Liver (tissue), 9 donors: Measurements from ENCODE around the gene RTEL1. TPM values are rescaled to one million over a fixed set of nuclear protein-coding genes. Genes with fewer than 3 reads are reported as not detected.

Experiments used
- DNase-seq: peaks from one replicate; pipeline ENCODE4 v3.0.0-alpha.2; 2017; ENCODE audit warnings: low spot score
- H3K27ac ChIP-seq, 2 donors: one replicate each; pipeline ENCODE4 v1.7.0; 2013; ENCODE audit warnings: inconsistent platforms in 2 of 2, low read length in 2 of 2, control low read depth in 1 of 2, low read depth in 1 of 2, mild to moderate bottlenecking in 1 of 2
- H3K27me3 ChIP-seq, 4 donors: one replicate each; pipeline versions ENCODE4 v1.6.1 to v1.7.0; 2013; ENCODE audit warnings: low read length in 3 of 4, inconsistent platforms in 1 of 4, mild to moderate bottlenecking in 1 of 4, moderate library complexity in 1 of 4; ENCODE audit not compliant: control insufficient read depth in 4 of 4, insufficient read depth in 4 of 4
- H3K36me3 ChIP-seq, 4 donors: one replicate each; pipeline versions ENCODE4 v1.6.1 to v1.7.0; 2013; ENCODE audit warnings: low read length in 3 of 4, mild to moderate bottlenecking in 3 of 4, low read depth in 1 of 4, moderate library complexity in 1 of 4; ENCODE audit not compliant: control insufficient read depth in 4 of 4, insufficient read depth in 3 of 4
- H3K4me1 ChIP-seq, 4 donors: one replicate each; pipeline versions ENCODE4 v1.6.1 to v1.7.0; 2013; ENCODE audit warnings: low read length in 3 of 4, mild to moderate bottlenecking in 3 of 4, moderate library complexity in 1 of 4; ENCODE audit not compliant: control insufficient read depth in 4 of 4, insufficient read depth in 4 of 4
- H3K4me3 ChIP-seq, 3 donors: one replicate each; pipeline versions ENCODE4 v1.6.1 to v1.7.0; 2013; ENCODE audit warnings: low read length in 3 of 3, control low read depth in 1 of 3, low read depth in 1 of 3, mild to moderate bottlenecking in 1 of 3
- H3K9ac ChIP-seq, 2 donors: one replicate each; pipeline ENCODE4 v1.7.0; 2013; ENCODE audit warnings: low read length in 2 of 2, mild to moderate bottlenecking in 2 of 2, moderate library complexity in 2 of 2, control low read depth in 1 of 2, low read depth in 1 of 2
- H3K9me3 ChIP-seq, 4 donors: one replicate each; pipeline versions ENCODE4 v1.6.1 to v1.7.0; 2013; ENCODE audit warnings: low read length in 3 of 4; ENCODE audit not compliant: control insufficient read depth in 4 of 4
- EGR1 ChIP-seq, 2 donors: IDR thresholded peaks; 2 replicates each; pipeline ENCODE4 v1.6.1; 2016 to 2018; ENCODE audit warnings: antibody characterized with exemption in 2 of 2, low read depth in 2 of 2
- FOXA1 ChIP-seq: IDR thresholded peaks from 2 replicates; pipeline ENCODE4 v1.6.1; 2016; ENCODE audit warnings: antibody characterized with exemption
- FOXA2 ChIP-seq: IDR thresholded peaks from 2 replicates; pipeline ENCODE4 v1.6.1; 2016; ENCODE audit warnings: antibody characterized with exemption
- GABPA ChIP-seq, 2 donors: IDR thresholded peaks in 1 of 2; conservative IDR thresholded peaks in 1 of 2; 2 replicates each; pipeline ENCODE4 v1.6.1; 2016; ENCODE audit warnings: antibody characterized with exemption in 2 of 2, mild to moderate bottlenecking in 1 of 2, moderate library complexity in 1 of 2
- HNF4A ChIP-seq, 2 donors: conservative IDR thresholded peaks; 2 replicates each; pipeline ENCODE4 v1.6.1; 2016; ENCODE audit warnings: antibody characterized with exemption in 2 of 2, mild to moderate bottlenecking in 2 of 2
- HNF4G ChIP-seq: IDR thresholded peaks from 2 replicates; pipeline ENCODE4 v1.6.1; 2016; ENCODE audit warnings: antibody characterized with exemption
- JUND ChIP-seq, 2 donors: IDR thresholded peaks; 2 replicates each; pipeline ENCODE4 v1.6.1; 2016; ENCODE audit warnings: antibody characterized with exemption in 2 of 2
- MAX ChIP-seq: IDR thresholded peaks from 2 replicates; pipeline ENCODE4 v1.6.1; 2016; ENCODE audit warnings: antibody characterized with exemption
- NR2F2 ChIP-seq: IDR thresholded peaks from 2 replicates; pipeline ENCODE4 v1.6.1; 2016; ENCODE audit warnings: antibody characterized with exemption
- RAD21 ChIP-seq, 2 donors: IDR thresholded peaks; 2 replicates each; pipeline ENCODE4 v1.6.1; 2016; ENCODE audit warnings: antibody characterized with exemption in 2 of 2, mild to moderate bottlenecking in 2 of 2
- REST ChIP-seq: IDR thresholded peaks from 2 replicates; pipeline ENCODE4 v1.6.1; 2016; ENCODE audit warnings: antibody characterized with exemption, mild to moderate bottlenecking
- RXRA ChIP-seq, 2 donors: IDR thresholded peaks; 2 replicates each; pipeline ENCODE4 v1.6.1; 2017 to 2018; ENCODE audit warnings: antibody characterized with exemption in 2 of 2, mild to moderate bottlenecking in 1 of 2
- SP1 ChIP-seq: IDR thresholded peaks from 2 replicates; pipeline ENCODE4 v1.6.1; 2018; ENCODE audit warnings: antibody characterized with exemption, mild to moderate bottlenecking
- TAF1 ChIP-seq: conservative IDR thresholded peaks from 2 replicates; pipeline ENCODE4 v1.6.1; 2016; ENCODE audit warnings: antibody characterized with exemption, mild to moderate bottlenecking
- YY1 ChIP-seq: IDR thresholded peaks from 2 replicates; pipeline ENCODE4 v1.6.1; 2016; ENCODE audit warnings: antibody characterized with exemption, mild to moderate bottlenecking
- whole genome bisulfite sequencing: extraction: QIAGEN DNeasy Blood & Tissue Kit; methylation state at CpG from one replicate; pipeline ENCODE4 v1.1.7; 2013; 5-methylcytosine and 5-hydroxymethylcytosine counted together
- polyA plus RNA-seq, 2 donors: library from polyadenylated mRNA; stranded (reverse) in 1 of 2; unstranded in 1 of 2; fragments of 200-250 nt in 1 of 2; fragments of >200 nt in 1 of 2; fragmentation: Nextera tagmentation in 1 of 2; extraction: Ambion mirVana in 1 of 2; gene quantifications; one replicate each; pipeline versions ENCODE4 v1.2.1 to v1.2.3, GENCODE V29; 2013 to 2015
- total RNA-seq, 2 donors: library from RNA; depleted of rRNA; stranded (reverse); fragments of >200 nt; gene quantifications; one replicate each; pipeline ENCODE4 v1.2.3, GENCODE V29; 2014
- TF ChIP-seq, protein P1 (sequence below): IDR thresholded peaks from 2 replicates; pipeline ENCODE4 v1.6.1; 2016; ENCODE audit warnings: antibody characterized with exemption
- TF ChIP-seq, protein P2 (sequence below): fragments of 150-350 bp; IDR thresholded peaks from 2 replicates; pipeline ENCODE4 v1.5.1; 2017; ENCODE audit warnings: improper control_type of control experiment, low read depth, low read length; ENCODE audit not compliant: missing input control
- TF ChIP-seq, protein P3 (sequence below): IDR thresholded peaks from 2 replicates; pipeline ENCODE4 v1.6.1; 2016; ENCODE audit warnings: antibody characterized with exemption
- donor health status: healthy.
- donor health status: healthy.
- donor health status: healthy.
- donor health status: healthy.
- donor health status: healthy.

Gene RTEL1
- total and polyA plus RNA-seq, 4 donors, result 3.7 to 16.9 (median 7.4) TPM

- TF ChIP-seq REST (no peak), GABPA (IDR thresholded peaks at IDR 0.05 in 1 of 2, conservative IDR thresholded peaks at IDR 0.05 in 1 of 2) (no peak), HNF4G (no peak), JUND (IDR thresholded peaks at IDR 0.05) (no peak), FOXA1 (no peak), YY1 (no peak)
Measured at GRCh38 chr20:63733579-63734081, 75.5 kb downstream of the RTEL1 start (continued).

DNA sequence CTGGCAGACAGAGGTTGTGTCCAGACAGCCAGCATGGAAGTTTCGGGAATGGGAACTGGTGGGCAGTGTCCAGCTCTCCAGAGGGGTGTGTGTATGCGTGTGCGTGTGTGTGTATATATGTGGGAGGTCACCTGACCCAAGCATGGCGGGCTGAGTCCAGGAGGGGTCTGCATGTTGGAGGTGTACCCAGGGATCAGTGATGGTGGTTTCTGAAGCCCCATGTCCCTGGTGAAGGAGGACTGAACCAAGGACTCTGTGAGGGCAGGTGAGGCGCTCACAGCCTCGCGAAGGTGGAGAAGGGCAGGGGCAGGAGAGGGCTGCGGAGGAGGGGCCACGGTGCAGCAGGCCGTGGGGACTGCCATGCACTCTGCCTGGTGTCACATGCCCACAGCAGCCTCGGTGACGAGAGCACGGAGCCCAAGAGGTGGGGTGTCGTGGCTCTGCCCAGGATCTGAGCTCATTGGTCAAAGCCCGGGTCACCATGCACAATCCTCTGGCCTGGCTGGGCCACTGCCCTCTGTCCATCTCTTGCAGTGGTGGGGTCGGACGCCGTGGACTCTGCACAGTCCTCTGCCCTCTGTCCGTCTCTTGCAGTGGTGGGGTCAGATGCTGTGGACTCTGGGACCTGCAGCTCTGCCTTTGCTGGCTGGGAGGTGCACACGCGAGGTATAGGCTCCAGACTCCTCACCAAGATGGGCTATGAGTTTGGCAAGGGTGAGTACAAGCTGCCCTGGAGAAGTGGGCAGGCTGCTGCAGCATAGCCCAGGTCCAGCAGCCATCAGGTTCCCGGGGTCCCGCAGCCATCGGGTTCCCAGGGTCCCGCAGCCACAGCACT lies 76.2 kb downstream of the RTEL1 start:
- Histone ChIP-seq H3K27me3 (no peaks in the 10 kb centered on the region), H3K9me3 (no peaks in the 10 kb centered on the region), H3K27ac (peak overlapping the region; percentile 33 to 64), H3K9ac (no peak overlapping the region), H3K4me3 (peak overlapping the region; percentile 50 to 86 (median 54)), H3K36me3 (no peaks in the 10 kb centered on the region), H3K4me1 (peaks cover 6 to 65% (median 42%) of the 10 kb centered on the region in 4 donors)
- 41% methylated on average over 25 of the region's 25 CpGs for WGBS
- peak; percentile 63 for DNase-seq
- TF ChIP-seq, protein P1, sequence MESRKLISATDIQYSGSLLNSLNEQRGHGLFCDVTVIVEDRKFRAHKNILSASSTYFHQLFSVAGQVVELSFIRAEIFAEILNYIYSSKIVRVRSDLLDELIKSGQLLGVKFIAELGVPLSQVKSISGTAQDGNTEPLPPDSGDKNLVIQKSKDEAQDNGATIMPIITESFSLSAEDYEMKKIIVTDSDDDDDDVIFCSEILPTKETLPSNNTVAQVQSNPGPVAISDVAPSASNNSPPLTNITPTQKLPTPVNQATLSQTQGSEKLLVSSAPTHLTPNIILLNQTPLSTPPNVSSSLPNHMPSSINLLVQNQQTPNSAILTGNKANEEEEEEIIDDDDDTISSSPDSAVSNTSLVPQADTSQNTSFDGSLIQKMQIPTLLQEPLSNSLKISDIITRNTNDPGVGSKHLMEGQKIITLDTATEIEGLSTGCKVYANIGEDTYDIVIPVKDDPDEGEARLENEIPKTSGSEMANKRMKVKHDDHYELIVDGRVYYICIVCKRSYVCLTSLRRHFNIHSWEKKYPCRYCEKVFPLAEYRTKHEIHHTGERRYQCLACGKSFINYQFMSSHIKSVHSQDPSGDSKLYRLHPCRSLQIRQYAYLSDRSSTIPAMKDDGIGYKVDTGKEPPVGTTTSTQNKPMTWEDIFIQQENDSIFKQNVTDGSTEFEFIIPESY, result no peak
- TF ChIP-seq FOXA2 (no peak), MAX (peak; percentile 85), RAD21 (IDR thresholded peaks at IDR 0.05) (peak in 1 of 2 donors; percentile 56), TAF1 (peak; percentile 51), NR2F2 (peak; percentile 98), YY1 (peak; percentile 71), GABPA (IDR thresholded peaks at IDR 0.05 in 1 of 2, conservative IDR thresholded peaks at IDR 0.05 in 1 of 2) (peak in 1 of 2 donors; percentile 60), FOXA1 (no peak), RXRA (IDR thresholded peaks at IDR 0.05) (peak; percentile 99), JUND (IDR thresholded peaks at IDR 0.05) (peak; percentile 13 to 38), EGR1 (IDR thresholded peaks at IDR 0.05; ENCODE audit: low read depth in 2 of 2) (peak in 1 of 2 donors; percentile 58), HNF4G (peak; percentile 100), HNF4A (conservative IDR thresholded peaks at IDR 0.05) (peak; percentile 100), REST (peak; percentile 64), SP1 (peak; percentile 96)
- TF ChIP-seq, protein P2, sequence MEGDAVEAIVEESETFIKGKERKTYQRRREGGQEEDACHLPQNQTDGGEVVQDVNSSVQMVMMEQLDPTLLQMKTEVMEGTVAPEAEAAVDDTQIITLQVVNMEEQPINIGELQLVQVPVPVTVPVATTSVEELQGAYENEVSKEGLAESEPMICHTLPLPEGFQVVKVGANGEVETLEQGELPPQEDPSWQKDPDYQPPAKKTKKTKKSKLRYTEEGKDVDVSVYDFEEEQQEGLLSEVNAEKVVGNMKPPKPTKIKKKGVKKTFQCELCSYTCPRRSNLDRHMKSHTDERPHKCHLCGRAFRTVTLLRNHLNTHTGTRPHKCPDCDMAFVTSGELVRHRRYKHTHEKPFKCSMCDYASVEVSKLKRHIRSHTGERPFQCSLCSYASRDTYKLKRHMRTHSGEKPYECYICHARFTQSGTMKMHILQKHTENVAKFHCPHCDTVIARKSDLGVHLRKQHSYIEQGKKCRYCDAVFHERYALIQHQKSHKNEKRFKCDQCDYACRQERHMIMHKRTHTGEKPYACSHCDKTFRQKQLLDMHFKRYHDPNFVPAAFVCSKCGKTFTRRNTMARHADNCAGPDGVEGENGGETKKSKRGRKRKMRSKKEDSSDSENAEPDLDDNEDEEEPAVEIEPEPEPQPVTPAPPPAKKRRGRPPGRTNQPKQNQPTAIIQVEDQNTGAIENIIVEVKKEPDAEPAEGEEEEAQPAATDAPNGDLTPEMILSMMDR, result no peak
- TF ChIP-seq, protein P3, sequence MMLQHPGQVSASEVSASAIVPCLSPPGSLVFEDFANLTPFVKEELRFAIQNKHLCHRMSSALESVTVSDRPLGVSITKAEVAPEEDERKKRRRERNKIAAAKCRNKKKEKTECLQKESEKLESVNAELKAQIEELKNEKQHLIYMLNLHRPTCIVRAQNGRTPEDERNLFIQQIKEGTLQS, result peak; percentile 63
